ENCODE measurements around the gene HEG1. TPM values are rescaled to one million over a fixed set of nuclear protein-coding genes. Genes with fewer than 3 reads are reported as not detected.

The HEG1 gene, protein sequence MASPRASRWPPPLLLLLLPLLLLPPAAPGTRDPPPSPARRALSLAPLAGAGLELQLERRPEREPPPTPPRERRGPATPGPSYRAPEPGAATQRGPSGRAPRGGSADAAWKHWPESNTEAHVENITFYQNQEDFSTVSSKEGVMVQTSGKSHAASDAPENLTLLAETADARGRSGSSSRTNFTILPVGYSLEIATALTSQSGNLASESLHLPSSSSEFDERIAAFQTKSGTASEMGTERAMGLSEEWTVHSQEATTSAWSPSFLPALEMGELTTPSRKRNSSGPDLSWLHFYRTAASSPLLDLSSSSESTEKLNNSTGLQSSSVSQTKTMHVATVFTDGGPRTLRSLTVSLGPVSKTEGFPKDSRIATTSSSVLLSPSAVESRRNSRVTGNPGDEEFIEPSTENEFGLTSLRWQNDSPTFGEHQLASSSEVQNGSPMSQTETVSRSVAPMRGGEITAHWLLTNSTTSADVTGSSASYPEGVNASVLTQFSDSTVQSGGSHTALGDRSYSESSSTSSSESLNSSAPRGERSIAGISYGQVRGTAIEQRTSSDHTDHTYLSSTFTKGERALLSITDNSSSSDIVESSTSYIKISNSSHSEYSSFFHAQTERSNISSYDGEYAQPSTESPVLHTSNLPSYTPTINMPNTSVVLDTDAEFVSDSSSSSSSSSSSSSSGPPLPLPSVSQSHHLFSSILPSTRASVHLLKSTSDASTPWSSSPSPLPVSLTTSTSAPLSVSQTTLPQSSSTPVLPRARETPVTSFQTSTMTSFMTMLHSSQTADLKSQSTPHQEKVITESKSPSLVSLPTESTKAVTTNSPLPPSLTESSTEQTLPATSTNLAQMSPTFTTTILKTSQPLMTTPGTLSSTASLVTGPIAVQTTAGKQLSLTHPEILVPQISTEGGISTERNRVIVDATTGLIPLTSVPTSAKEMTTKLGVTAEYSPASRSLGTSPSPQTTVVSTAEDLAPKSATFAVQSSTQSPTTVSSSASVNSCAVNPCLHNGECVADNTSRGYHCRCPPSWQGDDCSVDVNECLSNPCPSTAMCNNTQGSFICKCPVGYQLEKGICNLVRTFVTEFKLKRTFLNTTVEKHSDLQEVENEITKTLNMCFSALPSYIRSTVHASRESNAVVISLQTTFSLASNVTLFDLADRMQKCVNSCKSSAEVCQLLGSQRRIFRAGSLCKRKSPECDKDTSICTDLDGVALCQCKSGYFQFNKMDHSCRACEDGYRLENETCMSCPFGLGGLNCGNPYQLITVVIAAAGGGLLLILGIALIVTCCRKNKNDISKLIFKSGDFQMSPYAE (N-terminal part only)
- 5.8 to 8.6 TPM (median 7.2 TPM) in 5 replicates for total RNA-seq (2022; extraction: Qiagen RNA extraction; ENCODE audit: low read depth)

DNA sequence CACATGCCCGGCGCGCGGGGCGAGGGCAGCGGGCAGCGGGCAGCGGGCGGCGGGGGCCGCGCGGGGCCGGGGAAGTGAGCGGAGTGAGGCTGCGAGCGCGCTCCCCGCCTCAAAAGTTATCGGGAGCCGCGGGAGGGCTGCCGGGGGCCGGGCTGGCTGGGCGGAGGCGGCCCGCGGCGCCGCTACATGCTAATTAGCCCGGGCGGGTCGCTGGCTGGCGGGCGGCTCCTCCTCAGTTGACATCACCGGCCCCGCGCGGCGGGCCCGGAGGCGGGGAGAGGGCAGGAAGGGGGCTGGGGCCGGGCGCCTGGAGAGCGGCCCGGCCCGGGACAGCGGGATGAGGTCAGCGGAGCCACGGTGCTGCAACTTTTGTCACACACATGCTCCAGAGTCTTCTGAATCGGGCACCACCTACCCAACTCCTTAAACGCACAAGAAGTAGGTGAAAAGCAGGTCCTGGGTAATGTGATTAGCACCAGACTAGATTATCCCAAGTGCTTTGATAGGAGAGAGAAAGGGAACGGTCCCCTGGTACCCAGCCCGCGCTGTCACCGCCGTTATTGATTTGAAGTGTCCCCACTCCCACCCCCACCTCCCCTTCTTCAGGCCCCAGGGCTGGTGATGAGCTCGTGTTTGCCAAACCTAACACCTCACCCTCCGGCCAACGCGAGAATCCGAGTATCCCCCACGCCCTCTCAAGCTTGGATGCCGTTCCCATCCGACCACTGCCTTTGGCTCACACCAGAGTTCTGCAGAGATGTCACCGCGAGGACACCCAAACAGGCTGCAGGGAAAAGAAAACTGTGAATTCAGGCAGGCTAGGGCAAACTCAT lies at the start of gene HEG1:
Gene HEG1 (minus strand): TSS at position 85 of the 833 bp plus-strand sequence. CDS start 107 bp downstream, outside the sequence.

DNA sequence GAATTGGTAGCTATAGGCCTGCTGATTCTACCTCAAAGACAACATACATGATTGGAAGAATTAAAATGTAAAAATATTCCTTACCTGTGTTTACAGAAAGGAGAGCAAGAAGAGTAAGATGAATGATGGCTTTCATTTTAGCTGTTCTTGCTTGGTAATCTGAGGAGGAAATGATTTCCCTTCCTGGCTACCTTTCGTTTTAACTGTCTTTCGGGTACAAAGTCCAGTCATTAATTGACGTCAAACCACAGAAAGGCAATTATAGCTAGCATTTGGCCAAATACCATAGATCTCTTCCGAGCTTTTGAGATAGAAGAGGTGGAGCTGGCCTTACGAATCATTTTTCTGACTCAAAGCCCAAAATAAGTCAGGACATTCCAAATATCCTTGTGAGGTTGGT lies 121.2 kb downstream of the HEG1 start, which contains the start of gene MUC13:
Gene MUC13 (minus strand): TSS at position 175 of the 400 bp plus-strand sequence. CDS start 39 bp downstream, at position 136.

Other genes with a start within 250 kb of the HEG1 start
- gene ITGB5, start 168.6 kb downstream of the HEG1 start, total RNA-seq (2022; extraction: Qiagen RNA extraction; ENCODE audit: low read depth) = 382 to 429 TPM (median 404 TPM) in 5 replicates
- 6.8 to 8.4 TPM (median 7.8 TPM) in 5 replicates for gene MUC13, start 121.2 kb downstream of the HEG1 start, total RNA-seq (2022; extraction: Qiagen RNA extraction; ENCODE audit: low read depth)
- 1.0 to 1.4 TPM (median 1.2 TPM) in 5 replicates for gene SLC12A8, start 156.8 kb upstream of the HEG1 start, total RNA-seq (2022; extraction: Qiagen RNA extraction; ENCODE audit: low read depth)